NCI-H1694 (cell line): ENCODE measurements around the gene GLRX5.

Experiments used
- DNase-seq: peaks from one replicate; lab custom pipeline; 2025; lab: John Stamatoyannopoulos, UW

The GLRX5 gene

DNA sequence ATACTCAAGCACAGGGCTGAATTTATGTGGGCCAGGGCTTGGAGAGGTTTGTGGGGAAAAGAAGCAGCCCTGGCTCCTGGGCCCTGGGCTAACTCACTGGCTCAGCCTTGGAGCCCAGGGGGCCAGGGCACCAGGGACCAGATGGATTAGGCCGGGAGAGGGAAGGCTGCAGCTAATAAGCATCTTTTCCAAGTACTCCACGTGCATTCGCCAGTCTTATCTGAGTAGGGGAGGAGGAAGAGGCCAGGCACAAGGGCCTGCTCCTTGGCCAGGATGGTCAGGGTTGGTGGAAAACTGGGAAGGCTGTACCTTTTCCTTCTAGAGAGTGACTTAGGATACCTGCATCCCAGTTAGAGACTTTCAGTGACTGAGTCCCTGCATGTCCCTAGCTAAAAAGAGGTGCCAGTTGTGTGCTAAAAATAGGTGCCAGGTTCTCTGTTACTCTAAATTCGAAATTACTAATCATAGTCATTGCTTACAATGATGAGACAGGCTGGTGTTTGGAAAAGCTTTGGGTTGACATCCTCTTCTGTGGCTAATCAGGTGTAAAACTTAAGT, 1.3 kb downstream of the GLRX5 start:
- no peak for DNase-seq

DNA sequence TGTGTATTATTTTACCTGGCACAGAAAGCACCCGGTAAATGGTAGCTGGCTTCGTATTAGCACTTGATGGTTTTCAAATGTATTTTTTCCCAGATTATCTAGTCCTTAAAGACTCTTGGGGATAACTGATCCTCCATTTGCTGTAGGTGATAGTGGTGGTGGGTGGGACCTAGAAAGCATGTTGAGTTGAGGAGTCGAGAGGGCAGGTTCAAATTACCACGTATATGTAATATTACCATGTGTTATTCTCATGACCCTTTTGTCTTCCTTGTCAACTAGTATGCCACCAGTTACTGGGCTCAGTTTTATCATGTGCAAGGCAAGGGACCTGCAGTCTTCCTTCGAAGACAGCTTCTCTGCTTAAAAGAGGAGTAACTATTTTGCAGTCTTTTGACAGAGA, 1.8 kb downstream of the GLRX5 start:
- DNase-seq = no peak

DNA sequence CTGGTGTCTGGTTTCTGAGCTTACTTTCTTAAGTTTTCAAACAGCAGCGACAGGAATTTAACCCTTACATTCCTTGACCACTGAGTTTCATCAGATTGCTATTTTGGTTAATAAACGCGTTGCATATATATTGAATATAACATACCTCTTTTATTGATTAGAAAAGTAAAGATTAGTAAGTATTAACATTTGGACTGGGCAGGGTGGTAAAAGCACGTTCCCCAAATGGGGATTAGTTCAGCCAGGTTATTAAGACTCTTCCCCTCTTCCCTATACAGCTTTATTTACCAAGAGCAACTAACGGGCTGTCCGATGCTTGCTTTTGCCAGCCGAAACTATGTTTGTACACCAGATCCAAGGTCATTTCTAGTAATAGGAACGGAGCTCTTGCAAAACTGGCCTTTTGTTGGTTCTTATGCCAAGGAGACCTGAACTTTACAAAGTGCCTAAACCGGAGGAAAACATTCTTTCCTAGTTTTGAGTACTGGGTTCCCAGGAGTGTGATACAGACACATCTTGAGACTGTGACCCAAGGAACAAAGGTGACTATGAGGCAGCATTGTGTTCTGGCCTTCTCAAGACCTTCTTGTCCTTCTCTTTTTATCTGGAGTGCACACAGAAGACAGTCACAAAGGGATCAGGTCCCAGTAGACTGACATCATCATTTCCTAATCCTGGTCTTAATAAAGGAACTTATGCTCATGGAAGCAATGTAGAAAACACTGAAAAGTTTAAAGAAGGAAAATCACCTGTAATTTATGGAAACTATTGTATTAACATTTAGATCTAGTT, 2.6 kb downstream of the GLRX5 start:
- no peak for DNase-seq

DNA sequence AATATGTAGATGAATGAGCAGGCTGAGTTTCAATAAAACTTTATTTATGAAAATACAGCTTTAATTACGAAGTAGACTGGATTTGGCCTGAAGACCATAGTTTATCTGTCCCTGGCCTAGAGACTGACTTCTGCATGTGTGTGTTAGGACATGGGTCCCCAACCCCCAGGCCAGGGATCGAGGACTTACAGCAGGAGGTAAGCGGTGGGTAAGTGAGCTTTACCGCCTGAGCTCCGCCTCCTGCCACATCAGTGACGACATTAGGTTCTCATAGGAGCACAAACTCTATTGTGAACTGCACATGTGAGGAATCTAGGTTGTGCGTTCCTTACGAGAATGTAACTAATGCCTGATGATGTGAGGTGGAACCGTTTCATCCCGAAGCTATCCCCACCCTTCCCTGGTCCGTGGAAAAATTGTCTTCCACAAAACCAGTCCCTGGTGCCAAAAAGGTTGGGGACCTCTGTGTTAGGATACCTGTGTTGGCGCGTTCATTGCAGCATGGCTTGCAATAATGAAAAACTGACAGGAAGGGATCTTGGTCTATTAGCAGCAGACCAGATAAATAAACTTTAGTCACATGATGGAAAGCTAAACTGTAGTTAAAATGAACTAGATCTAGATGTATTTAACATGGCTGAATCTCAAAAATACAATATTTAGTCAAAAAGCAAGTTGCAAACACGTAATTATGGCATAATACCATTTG, 4.1 kb downstream of the GLRX5 start:
- no peak for DNase-seq

DNA sequence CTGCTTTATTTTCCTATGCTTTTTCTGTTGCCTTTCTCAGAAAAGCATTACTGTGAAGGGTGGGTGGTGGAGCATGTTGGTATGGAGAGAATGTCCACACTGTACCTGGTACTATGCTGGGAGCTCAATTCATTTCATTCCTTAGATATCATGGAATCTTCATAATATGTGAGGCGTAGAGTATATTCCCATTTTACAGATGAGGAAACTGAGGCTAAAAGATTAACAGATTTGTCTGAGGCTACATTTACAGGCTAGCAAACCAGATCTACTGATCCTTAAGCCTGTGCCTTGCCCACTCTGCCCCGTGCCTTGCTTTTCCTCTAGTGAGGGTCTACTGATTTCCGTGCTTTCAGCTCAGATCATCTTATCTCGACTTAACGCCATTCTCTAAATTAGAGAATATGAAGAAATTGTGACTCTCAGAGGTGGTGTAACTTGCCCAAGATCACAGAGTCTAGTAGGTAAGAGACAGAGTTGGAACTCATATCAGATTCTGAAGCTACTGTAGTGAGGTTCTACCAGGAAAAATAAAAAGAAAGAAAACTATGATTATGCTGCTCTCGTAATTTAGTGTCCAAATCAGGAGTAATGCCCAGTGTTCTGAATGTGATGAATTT, 5.5 kb downstream of the GLRX5 start:
- DNase-seq = no peak

DNA sequence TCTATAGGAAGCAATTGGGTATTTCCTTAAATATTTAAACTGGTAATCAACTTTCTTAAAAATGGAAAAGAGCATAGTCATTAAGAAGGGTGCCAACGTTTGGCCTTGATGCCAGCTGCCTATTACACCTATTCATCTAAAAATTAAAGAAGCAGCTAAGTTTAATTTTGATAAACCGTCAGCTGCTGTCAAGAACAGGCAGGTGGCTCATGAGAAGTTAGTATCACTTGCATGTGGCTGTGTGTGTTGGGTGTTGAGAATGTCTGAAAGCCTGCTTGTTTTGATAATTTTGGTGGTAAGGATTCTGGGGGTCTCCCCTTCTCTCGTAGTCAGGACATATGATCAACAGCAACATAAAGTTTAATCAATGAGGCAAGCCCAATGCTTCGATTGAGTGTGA, 6.5 kb downstream of the GLRX5 start:
- DNase-seq = no peak

DNA sequence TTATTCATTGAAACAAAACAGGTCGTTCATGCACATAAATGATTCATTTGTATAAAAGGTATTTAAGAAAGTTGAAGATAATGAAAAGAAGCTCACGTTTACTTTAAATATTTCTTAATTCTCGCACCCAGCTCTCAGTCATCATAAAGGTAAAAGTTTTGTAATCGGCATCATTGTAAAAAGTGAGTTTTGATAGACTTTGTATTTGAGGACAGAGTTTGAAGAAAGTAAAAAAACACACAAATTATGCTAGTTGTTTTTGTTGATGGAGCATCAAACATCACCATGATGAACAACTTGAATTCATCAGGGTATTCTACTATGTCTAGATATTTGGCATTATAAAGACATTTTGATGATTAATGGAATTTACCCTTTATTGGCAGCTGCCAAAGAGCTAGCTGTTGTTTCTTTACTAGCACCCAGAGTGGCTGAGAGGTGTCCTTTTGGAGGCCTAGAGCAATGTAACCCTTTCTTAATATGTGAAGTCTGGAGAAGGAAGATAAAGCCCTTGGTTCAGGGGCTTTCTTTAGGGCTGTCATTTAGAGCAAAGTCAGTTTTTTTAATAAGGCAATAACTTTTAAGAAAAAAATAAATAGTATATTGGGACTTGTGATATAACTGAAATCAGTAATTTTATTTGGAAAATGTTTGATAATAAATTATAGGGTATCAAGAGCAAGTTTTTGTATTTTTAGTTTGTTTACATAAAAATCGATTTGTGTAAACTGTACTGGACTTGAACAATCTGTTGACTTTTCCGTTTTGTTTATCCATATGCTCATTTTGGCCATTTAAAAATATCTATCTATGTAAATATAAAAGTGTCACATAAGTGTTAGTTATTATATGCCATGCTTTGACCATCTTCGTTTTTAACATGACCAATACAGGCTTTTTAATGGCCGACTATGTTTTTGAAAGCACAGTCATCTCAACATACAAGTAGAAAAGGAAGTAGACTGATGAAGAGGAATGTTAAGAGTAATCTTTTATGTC, 7.4 kb downstream of the GLRX5 start:
- DNase-seq = no peak

DNA sequence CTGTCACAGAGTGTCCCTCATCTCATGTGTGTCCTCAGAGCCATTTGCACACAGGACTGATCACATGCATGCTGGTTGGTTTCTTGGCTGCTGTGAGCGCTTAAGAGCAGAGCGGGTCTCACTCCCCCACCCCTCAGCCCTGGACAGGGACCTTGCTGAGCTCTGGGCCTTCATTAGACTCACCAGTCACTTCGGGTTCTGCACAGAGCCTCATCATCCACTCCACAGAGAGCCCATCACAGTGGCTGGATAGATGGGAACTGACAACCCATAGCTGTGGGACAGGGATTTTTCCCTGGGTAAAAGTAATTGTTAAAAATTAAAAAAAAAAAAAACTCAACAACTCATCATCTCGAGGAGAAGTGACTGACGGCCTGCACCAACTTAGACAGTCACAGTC, 8.2 kb downstream of the GLRX5 start:
- DNase-seq = no peak

DNA sequence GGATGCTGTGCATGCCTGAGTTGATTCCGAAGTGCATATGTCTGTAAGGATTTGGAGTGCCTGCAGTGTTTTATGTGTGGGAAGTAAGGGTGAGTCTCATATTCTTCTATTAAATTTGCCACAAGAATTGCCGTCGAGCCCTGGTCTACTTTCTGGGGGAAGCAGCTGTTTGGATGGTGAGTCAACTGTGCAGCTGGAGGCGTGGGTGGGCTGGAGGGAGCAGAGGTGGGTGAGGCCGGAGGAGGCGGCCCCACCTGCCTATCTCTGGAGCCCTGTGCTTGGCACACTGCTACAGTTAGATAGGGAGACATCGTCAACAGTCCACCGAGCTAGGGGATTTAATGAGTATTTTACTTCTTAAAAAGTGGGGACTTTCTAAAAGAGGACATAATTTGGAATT, 9.7 kb downstream of the GLRX5 start:
- no peak for DNase-seq

DNA sequence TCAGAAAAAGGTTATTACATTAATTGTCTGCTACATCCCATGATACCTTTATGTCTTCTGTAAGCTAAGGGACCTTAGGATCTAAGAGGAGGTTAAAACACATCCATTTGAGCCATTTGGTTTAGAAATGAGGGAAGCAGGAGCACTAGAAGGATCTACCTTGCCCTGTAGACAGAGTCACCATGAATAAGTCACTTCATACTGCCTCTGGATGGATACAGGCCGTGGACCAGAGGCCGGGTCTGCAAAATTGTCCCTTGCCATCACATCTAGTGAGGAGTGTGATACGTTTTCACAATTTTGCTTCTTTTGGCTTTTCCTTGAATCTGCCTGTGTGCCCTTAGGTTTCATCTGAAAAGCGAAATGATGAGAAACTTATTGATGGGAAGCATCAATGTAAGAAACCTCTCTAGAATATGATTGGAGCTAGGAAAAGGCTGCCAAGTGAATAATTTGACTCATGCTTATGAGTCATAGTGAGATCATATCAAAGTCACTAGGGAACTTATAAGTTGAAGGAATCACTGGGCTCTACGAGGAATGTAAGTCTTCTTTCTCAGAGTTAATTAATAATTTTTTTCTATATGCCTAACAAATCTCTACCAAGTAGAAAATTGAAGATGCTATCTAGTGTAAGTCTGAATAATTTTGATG, 10.8 kb downstream of the GLRX5 start:
- no peak for DNase-seq

DNA sequence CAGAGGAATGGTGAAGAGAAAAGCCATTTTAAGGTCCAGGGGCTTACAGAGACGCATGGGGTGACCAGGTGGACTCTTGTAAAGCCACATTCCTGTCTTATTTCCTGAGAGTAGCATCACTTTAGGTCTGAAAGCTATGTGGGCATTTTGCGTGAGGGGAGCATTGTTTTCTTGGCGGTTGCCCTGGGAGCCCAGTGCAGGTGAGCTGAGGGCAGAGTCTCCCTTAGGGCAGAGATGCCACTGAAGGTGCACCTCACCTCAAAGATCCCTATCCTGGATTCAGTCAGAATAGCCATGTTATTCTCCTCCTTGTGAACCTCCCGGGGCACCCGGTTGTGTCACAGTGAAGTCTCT, 12.4 kb downstream of the GLRX5 start:
- no peak for DNase-seq

DNA sequence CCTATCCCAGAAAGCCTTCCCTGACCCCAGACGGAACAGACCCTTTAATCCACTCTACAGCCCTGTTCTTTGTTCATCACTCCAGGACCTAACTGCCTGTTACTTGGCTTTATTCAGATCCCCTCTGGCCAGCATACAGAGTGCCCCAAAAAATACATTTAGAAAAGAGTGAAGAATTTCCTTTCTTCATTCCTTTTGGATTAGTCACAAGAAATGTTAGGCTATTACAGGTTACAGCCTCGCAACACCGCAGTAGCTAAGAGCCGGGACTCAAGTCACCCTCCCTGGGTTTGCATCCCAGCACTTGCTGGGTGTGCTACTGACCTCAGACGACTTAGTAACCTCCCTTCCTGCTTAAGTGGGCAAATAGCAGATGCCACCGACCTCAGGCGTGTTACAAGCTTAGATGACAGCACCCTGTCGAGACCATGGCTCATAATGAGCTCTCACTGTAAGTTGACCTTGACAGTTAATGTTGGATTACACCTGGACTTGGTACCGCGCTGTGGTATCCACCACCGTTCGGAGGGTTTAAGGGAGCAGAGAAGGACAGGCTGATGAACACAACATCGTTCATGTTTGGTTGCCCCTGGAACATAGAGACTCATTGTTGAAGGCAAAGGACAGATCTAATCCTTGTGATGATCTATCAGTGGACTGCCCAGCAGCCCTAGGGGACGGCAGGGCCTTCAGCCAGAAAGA, 12.9 kb downstream of the GLRX5 start:
- no peak for DNase-seq

DNA sequence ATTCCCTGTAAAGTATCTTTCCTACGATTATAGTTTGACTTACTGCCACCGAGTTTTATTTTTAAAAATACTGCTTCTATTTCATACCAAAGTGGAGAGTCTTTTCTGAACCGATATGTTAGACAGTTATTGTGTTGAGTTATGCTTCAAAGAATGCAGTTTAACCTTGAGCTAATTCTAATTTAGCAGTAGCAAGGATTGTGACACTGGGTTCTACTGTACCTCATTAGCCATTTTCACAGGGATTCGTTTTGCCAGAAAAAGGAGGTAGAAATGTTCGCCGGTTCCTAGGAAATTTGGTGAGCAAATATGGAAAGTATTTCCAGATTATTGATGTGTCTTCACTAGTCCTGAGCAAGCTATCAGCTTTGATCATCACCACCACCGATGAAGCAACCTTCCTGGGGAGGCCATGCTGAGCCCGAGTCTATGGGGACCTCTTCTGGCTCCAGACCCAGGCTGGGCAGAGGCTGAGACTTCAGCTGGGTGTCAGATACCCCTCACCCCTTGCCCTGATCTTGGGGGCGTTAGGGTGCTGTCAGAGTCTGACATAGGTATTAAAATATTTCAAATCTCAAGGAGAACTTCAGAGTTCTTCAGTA, 13.6 kb downstream of the GLRX5 start:
- DNase-seq = no peak

DNA sequence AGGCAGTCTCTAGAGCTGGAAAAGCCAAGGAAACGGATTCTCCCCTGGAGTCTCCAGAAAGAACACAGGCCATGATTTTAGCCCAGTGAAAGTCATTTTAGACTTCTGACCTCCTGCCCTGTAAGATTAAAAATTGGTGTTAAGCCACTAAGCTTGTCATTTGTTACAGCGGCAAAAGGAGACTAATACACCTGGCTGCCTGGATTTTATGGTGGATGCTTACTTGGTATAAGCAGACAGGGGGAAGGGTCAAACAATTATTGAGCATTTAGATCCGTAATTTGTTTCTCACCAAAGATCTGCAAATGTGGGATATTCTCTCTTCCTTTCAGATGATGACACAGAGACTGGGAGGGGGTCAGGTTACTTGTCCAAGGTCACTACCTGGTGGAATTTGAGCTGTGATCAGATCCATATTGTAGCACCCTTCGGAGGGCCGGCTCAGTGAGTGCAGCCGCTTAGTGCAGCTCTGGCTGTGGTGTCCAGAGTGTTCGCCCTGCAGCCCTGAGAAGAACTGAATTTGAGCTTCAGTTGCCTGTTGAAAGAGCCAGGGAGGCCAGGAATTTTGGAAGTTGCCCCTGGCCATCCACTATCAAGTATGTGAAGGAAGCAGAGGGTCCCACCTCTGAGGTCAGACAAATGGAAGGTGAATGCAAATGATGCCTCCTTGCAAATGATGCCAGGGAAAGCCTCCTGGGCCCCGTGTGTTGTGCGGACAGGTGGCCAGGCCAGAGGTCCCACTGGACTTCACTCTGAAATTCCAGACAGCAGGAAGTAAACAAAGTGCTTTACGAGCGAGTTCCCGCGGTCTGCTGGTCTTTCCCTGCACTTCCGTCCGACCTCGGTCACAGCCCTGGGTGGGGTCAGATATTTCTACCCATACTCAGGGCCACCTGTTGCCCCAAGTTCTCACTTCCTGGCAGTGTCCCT, 15.1 kb downstream of the GLRX5 start:
- DNase-seq = no peak

DNA sequence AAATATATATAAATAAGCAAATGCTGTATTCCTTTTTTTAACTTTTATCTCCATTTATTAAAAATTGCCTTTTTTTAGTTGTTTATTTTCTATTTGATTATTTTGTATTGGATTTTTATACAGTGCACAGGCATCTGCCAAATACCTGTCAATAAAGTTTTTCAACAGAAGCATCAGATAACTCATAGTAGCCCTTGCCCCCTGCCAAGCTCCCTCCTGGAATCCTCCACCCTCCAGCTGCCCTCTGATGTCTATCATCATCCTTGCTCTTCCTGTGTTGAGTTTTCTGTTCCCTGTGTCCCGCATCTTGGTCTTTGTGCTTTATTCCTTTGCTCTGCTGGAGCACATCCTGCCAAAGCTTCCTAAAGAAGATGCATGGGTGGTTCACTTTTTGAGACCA, 16.6 kb downstream of the GLRX5 start:
- no peak for DNase-seq

DNA sequence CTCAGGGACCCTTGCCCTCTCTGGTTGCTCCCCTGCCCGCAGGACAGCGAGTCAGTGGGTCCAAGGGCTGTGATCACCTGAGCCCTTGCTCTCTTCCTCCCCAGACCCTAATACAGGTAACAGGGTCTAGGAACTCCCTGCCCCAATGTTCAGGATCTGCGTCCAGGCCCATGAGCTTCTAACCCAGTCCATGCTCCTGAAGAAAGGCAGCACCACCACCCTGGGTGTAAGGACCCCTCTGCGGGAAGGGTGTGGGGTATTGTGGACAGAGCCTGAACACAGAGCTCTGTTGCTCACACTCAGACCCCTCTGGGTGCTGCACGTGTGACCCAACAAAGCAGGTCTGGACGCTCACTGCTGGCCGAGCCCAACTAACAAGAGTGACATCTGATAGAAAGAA, 18.3 kb downstream of the GLRX5 start:
- no peak for DNase-seq

DNA sequence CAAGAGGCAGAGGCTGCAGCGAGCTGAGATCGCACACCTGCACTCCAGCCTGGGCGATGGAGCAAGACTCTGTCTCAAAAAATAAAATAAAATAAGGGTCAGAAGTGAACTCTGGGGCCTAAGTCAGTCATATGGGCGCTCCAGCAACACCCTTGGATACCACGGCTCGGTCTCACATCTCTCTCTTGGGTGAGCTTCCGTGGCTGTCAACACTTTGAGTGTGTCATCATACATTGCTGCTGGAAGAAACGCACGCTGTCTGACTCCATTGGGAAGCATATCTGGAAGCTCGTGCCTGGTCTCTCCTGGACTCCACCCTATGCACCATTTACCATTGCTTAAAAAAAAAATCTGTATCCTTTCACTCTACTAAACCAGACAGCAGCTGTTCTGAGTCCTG, 20.2 kb downstream of the GLRX5 start:
- no peak for DNase-seq

DNA sequence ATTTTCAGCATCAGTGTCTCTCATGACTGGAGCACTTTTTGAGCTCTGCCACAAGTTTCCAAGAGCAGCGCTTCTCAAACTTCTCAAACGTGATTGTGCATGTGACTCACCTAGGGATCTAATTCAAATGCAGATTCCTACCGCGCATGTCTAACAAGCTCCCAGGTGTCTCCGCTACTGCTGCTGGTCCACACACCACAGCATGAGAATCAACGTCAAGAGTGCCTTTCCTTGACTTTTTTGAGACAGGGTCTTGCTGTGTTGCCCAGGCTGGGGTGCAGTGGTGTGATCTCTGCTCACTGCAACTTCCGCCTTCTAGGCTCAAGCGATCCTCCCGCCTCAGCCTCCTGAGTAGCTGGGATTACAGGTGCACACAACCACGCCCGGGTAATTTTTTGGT, 22.4 kb downstream of the GLRX5 start:
- no peak for DNase-seq

DNA sequence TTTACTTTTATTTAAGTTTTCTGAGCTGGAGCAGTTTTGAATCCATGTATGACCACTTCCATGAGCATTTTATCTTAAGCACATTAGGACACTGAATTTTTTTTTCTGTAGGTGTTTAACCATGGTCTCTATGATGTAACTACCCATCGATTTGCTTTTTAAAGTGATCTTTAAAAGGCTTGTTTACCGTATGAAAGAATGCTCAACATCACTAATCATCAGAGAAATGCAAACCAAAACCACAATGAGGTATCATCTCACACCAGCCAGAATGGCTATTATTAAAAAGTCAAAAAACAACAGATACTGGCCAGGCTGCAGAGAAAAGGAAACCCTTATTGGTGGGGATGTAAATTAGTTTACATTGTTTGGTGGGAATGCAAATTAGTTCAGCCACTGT, 23.0 kb downstream of the GLRX5 start:
- DNase-seq = no peak
